ENCODE measurements around the gene SERPINA1. TPM values are rescaled to one million over a fixed set of nuclear protein-coding genes. Genes with fewer than 3 reads are reported as not detected.
"Not testable (repeated sequence)": the region's sequence is repeated elsewhere in the genome, so short reads cannot be mapped to it uniquely, and the experiment has no call there.

SERPINA1 gene
- total RNA-seq, 2 donors from 2014 or later = 2.4 to 8.8 TPM

GRCh38 chr14:94346841-94347240 is 41.6 kb downstream of the SERPINA1 start:
- peak; percentile 28 for DNase-seq (ENCODE audit: low spot score)
- peaks cover 0 to 12% of the 10 kb centered on the region in 2 donors for H3K4me1 ChIP-seq
- H3K36me3 ChIP-seq = no peaks in the 10 kb centered on the region
- TF ChIP-seq, protein P1, sequence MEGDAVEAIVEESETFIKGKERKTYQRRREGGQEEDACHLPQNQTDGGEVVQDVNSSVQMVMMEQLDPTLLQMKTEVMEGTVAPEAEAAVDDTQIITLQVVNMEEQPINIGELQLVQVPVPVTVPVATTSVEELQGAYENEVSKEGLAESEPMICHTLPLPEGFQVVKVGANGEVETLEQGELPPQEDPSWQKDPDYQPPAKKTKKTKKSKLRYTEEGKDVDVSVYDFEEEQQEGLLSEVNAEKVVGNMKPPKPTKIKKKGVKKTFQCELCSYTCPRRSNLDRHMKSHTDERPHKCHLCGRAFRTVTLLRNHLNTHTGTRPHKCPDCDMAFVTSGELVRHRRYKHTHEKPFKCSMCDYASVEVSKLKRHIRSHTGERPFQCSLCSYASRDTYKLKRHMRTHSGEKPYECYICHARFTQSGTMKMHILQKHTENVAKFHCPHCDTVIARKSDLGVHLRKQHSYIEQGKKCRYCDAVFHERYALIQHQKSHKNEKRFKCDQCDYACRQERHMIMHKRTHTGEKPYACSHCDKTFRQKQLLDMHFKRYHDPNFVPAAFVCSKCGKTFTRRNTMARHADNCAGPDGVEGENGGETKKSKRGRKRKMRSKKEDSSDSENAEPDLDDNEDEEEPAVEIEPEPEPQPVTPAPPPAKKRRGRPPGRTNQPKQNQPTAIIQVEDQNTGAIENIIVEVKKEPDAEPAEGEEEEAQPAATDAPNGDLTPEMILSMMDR (IDR thresholded peaks at IDR 0.05) = no peak
- H3K9me3 ChIP-seq = no peaks in the 10 kb centered on the region
- no peak overlapping the region for H3K4me3 ChIP-seq
- H3K27ac ChIP-seq = no peak overlapping the region
- no peaks in the 10 kb centered on the region for H3K27me3 ChIP-seq

GRCh38 chr14:94346065-94346786 is 42.2 kb downstream of the SERPINA1 start:
- DNase-seq (ENCODE audit: low spot score) = peak; percentile 42
- not testable (repeated sequence) for H3K27ac ChIP-seq, H3K36me3 ChIP-seq, H3K27me3 ChIP-seq, H3K9me3 ChIP-seq, H3K4me3 ChIP-seq
- peaks cover 0 to 18% of the 10 kb centered on the region in 2 donors for H3K4me1 ChIP-seq

GRCh38 chr14:94345344-94346064 is 42.9 kb downstream of the SERPINA1 start:
- Histone ChIP-seq H3K27ac (no peak overlapping the region), H3K27me3 (no peaks in the 10 kb centered on the region), H3K4me3 (no peak overlapping the region), H3K36me3 (no peaks in the 10 kb centered on the region), H3K4me1 (peaks cover 0 to 18% of the 10 kb centered on the region in 2 donors), H3K9me3 (no peaks in the 10 kb centered on the region)
- DNase-seq (ENCODE audit: low spot score) = peak; percentile 56
- TF ChIP-seq, protein P1 (IDR thresholded peaks at IDR 0.05) = no peak

DNA sequence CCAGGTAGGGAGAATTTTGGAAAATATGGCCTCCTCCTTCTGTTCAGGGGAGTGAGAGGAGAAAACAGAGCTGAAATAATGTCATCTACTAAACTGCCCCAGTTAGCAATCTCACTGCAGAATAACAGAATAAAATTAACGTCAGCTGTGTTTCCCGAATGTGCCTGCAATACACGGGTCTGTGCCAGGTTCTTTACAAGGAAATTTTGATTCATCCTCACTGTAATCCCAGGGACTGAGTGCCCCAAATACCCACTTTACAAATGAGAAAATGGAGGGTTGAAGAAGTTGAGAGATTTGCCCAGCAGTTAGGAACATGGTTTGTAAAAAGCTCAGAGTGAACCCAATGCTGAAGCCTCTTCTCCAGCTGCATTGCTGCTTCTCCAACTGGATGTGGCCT is 44.0 kb downstream of the SERPINA1 start:
- TF ChIP-seq, protein P1 (IDR thresholded peaks at IDR 0.05) = no peak
- no peak for DNase-seq (ENCODE audit: low spot score)
- H3K27ac ChIP-seq = no peak overlapping the region
- no peak overlapping the region for H3K4me3 ChIP-seq
- H3K36me3 ChIP-seq = no peaks in the 10 kb centered on the region
- no peaks in the 10 kb centered on the region for H3K9me3 ChIP-seq
- peaks cover 0 to 18% of the 10 kb centered on the region in 2 donors for H3K4me1 ChIP-seq
- H3K27me3 ChIP-seq = no peaks in the 10 kb centered on the region

- peak; percentile 46 for DNase-seq (ENCODE audit: low spot score)
- TF ChIP-seq, protein P1 (IDR thresholded peaks at IDR 0.05) = no peak
- no peak overlapping the region for H3K27ac ChIP-seq
These were observed 45.0 kb downstream of the SERPINA1 start for GRCh38 chr14:94343238-94344005.

More at GRCh38 chr14:94343238-94344005, 45.0 kb downstream of the SERPINA1 start:
- no peaks in the 10 kb centered on the region for H3K36me3 ChIP-seq
- no peak overlapping the region for H3K4me3 ChIP-seq
- H3K4me1 ChIP-seq = peaks cover 0 to 18% of the 10 kb centered on the region in 2 donors
- H3K9me3 ChIP-seq = no peaks in the 10 kb centered on the region
- no peaks in the 10 kb centered on the region for H3K27me3 ChIP-seq
